Pancreas (tissue), 10 donors: ENCODE data around the gene TAS2R7. TPM values are rescaled to one million over a fixed set of nuclear protein-coding genes. Genes with fewer than 3 reads are reported as not detected.

ENCODE experiments used
- ATAC-seq, 4 donors: fragments of 200-7000 bp; cut with Tn5 transposase; one replicate each; pipeline versions ENCODE4 v1.8.0 to v1.9.1; 2020; ENCODE audit warnings: mild to moderate bottlenecking in 4 of 4, moderate library complexity in 4 of 4
- DNase-seq, 6 donors: peaks; one replicate each; pipeline ENCODE4 v3.0.0-alpha.2; 2020
- FAIRE-seq: peaks from 2 replicates; lab custom pipeline; 2012; peaks lifted over from hg19 to GRCh38; lab: Jason Lieb, UNC
- H3K27ac ChIP-seq, 4 donors: fragments of 200-600 bp; sonication (generic); 1 replicate in 3 of 4; 2 replicates in 1 of 4; pipeline versions ENCODE4 v1.5.0 to v1.8.0; 2020
- H3K27me3 ChIP-seq, 4 donors: fragments of 200-600 bp; one replicate each; pipeline ENCODE4 v1.8.0; 2021
- H3K36me3 ChIP-seq, 3 donors: fragments of 200-600 bp; sonication (generic) in 1 of 3; one replicate each; pipeline versions ENCODE4 v1.5.0 to v1.8.0; 2020 to 2021
- H3K4me1 ChIP-seq, 3 donors: fragments of 200-600 bp; one replicate each; pipeline ENCODE4 v1.8.0; 2021
- H3K4me3 ChIP-seq, 4 donors: fragments of 200-600 bp; sonication (generic) in 2 of 4; one replicate each; pipeline versions ENCODE4 v1.5.0 to v1.8.0; 2020 to 2021
- H3K9me3 ChIP-seq, 4 donors: fragments of 200-600 bp; one replicate each; pipeline ENCODE4 v1.8.0; 2021
- CTCF ChIP-seq, 4 donors: fragments of 200-600 bp; sonication (generic) in 3 of 4; IDR thresholded peaks; one replicate each; pipeline versions ENCODE4 v1.5.0 to v1.8.0; 2021; ENCODE audit warnings: antibody characterized with exemption in 4 of 4
- WGBS, 2 donors: extraction: QIAGEN DNeasy Blood & Tissue Kit; methylation state at CpG; one replicate each; pipeline ENCODE4 v1.1.7; 2013; 5-methylcytosine and 5-hydroxymethylcytosine counted together
- intact Hi-C, 3 donors: fragments of 100-400 bp; cut with DNase I; formaldehyde crosslinking; loops; one replicate each; pipeline versions ENCODE4 v1.11.1 to v1.14.2; 2022
- polyA plus RNA-seq, 2 donors: library from polyadenylated mRNA; stranded (reverse); fragments of 200-250 nt; gene quantifications; one replicate each; pipeline ENCODE4 v1.2.3, GENCODE V29; 2013
- total RNA-seq, 6 donors: library from RNA; stranded (reverse); fragmentation: NEBNext Ultra II Directional in 4 of 6; extraction: Animal tissue kit (Norgen Biotek cat#: 25700) in 4 of 6; gene quantifications; one replicate each; pipeline versions ENCODE4 v1.2.1 to v1.2.4, GENCODE V29; 2021 to 2023
- donor health status: healthy with polysubstance abuse.
- donor health status: DM: no; HTN: no; CAD: no; lungs with moderate emphysema.
- donor health status: DM: no; HTN: no; CAD: no.
- donor health status: control.
- donor health status: control.
- donor health status: Bipolar disorder and iron deficiency.
- donor health status: DM: yes; HTN: yes; CAD: no.
- donor health status: DM: no; HTN: no; CAD: no.
- donor health status: DM: no; HTN: no; CAD: no.
- donor health status: DM: yes; HTN: yes; CAD: no.

TAS2R7 gene
- total and polyA plus RNA-seq, 8 donors, result not detected

GRCh38 chr12:10753059-10753458 lies 49.4 kb downstream of the TAS2R7 start:
- no peaks in the 10 kb centered on the region for H3K27me3 ChIP-seq
- no peaks in the 10 kb centered on the region for H3K36me3 ChIP-seq
- no peak overlapping the region for H3K27ac ChIP-seq
- WGBS, 2 donors, result 30 to 38% methylated on average over 4 of the region's 4 CpGs
- FAIRE-seq (no peak), ATAC-seq (peak in 1 of 4 donors; percentile 5), DNase-seq (no peak)
- no peak overlapping the region for H3K4me3 ChIP-seq
- intact Hi-C loops, result no loop called here
- TF ChIP-seq CTCF (IDR thresholded peaks at IDR 0.05), result no peak
- peaks cover 4 to 12% (median 4%) of the 10 kb centered on the region in 3 donors for H3K4me1 ChIP-seq
- H3K9me3 ChIP-seq, result no peaks in the 10 kb centered on the region

Other genes with a start within 250 kb of the TAS2R7 start
- gene MAGOHB, start 189.0 kb downstream of the TAS2R7 start, total RNA-seq, result 10 to 100 TPM in 2 of 6 donors, 1 to 10 TPM in 4; 5.4 to 11.4 (median 8.6) TPM
- 10 to 100 TPM; 13.7 to 18.6 TPM for gene MAGOHB, start 189.0 kb downstream of the TAS2R7 start, polyA plus RNA-seq
- gene STYK1, start 128.6 kb downstream of the TAS2R7 start, total RNA-seq, result under 1 TPM in 4 of 6 donors, not detected in 2; 0.12 to 0.55 (median 0.23) TPM
- gene STYK1, start 128.6 kb downstream of the TAS2R7 start, polyA plus RNA-seq, result under 1 TPM; 0.04 to 0.07 TPM
- 100 to 1,000 TPM; 241 to 444 (median 317) TPM for gene YBX3, start 79.3 kb downstream of the TAS2R7 start, total RNA-seq
- 100 to 1,000 TPM; 323 to 352 TPM for gene YBX3, start 79.3 kb downstream of the TAS2R7 start, polyA plus RNA-seq
- not detected for gene TAS2R8, start 4.7 kb upstream of the TAS2R7 start, total RNA-seq
- under 1 TPM in 1 of 2 donors, not detected in 1; 0.09 TPM for gene TAS2R8, start 4.7 kb upstream of the TAS2R7 start, polyA plus RNA-seq
- gene TAS2R9, start 7.5 kb upstream of the TAS2R7 start, total RNA-seq, result not detected
- gene TAS2R9, start 7.5 kb upstream of the TAS2R7 start, polyA plus RNA-seq, result not detected
- gene TAS2R10, start 23.7 kb upstream of the TAS2R7 start, total RNA-seq, result under 1 TPM in 3 of 6 donors, not detected in 3; 0.17 to 0.28 (median 0.25) TPM
- under 1 TPM in 1 of 2 donors, not detected in 1; 0.14 TPM for gene TAS2R10, start 23.7 kb upstream of the TAS2R7 start, polyA plus RNA-seq
- 1 to 10 TPM in 1 of 6 donors, under 1 TPM in 4, not detected in 1; 0.32 to 1.8 (median 0.55) TPM for gene PRR4, start 46.8 kb upstream of the TAS2R7 start, total RNA-seq
- gene PRR4, start 46.8 kb upstream of the TAS2R7 start, polyA plus RNA-seq, result 1 to 10 TPM; 3.8 to 4.3 TPM
- 10 to 100 TPM in 1 of 6 donors, 1 to 10 TPM in 5; 4.7 to 11.0 (median 6.7) TPM for gene PRH1, start 81.6 kb upstream of the TAS2R7 start, total RNA-seq
- 1 to 10 TPM; 2.0 to 2.5 TPM for gene PRH1, start 81.6 kb upstream of the TAS2R7 start, polyA plus RNA-seq
- gene TAS2R13, start 106.9 kb upstream of the TAS2R7 start, total RNA-seq, result under 1 TPM; 0.47 to 0.91 (median 0.72) TPM
- gene TAS2R13, start 106.9 kb upstream of the TAS2R7 start, polyA plus RNA-seq, result not detected
- gene PRH2, start 126.6 kb upstream of the TAS2R7 start, total RNA-seq, result not detected
- gene PRH2, start 126.6 kb upstream of the TAS2R7 start, polyA plus RNA-seq, result under 1 TPM in 1 of 2 donors, not detected in 1; 0.42 TPM
- gene TAS2R14, start 136.6 kb upstream of the TAS2R7 start, total RNA-seq, result 1 to 10 TPM in 1 of 6 donors, under 1 TPM in 5; 0.83 to 1.7 (median 0.88) TPM
- gene TAS2R14, start 136.6 kb upstream of the TAS2R7 start, polyA plus RNA-seq, result 1 to 10 TPM in 1 of 2 donors, under 1 TPM in 1; 0.91 to 1.5 TPM
- under 1 TPM; 0.40 to 0.74 (median 0.60) TPM for gene TAS2R50, start 184.3 kb upstream of the TAS2R7 start, total RNA-seq
- not detected for gene TAS2R50, start 184.3 kb upstream of the TAS2R7 start, polyA plus RNA-seq
- gene TAS2R20, start 195.7 kb upstream of the TAS2R7 start, total RNA-seq, result under 1 TPM; 0.42 to 0.98 (median 0.76) TPM
- under 1 TPM in 1 of 2 donors, not detected in 1; 0.35 TPM for gene TAS2R20, start 195.7 kb upstream of the TAS2R7 start, polyA plus RNA-seq
- 1 to 10 TPM in 3 of 6 donors, under 1 TPM in 3; 0.76 to 2.0 (median 1.2) TPM for gene TAS2R19, start 220.0 kb upstream of the TAS2R7 start, total RNA-seq
- under 1 TPM; 0.19 to 0.28 TPM for gene TAS2R19, start 220.0 kb upstream of the TAS2R7 start, polyA plus RNA-seq
- gene TAS2R31, start 228.8 kb upstream of the TAS2R7 start, total RNA-seq, result 1 to 10 TPM in 5 of 6 donors, under 1 TPM in 1; 0.85 to 2.9 (median 1.6) TPM
- under 1 TPM; 0.23 TPM for gene TAS2R31, start 228.8 kb upstream of the TAS2R7 start, polyA plus RNA-seq